H1 (cell line): Measurements from ENCODE around the gene MALSU1. TPM values are rescaled to one million over a fixed set of nuclear protein-coding genes. Genes with fewer than 3 reads are reported as not detected.

Experiments
- CTCF ChIA-PET: fragments of 300-600 bp; sonication (Branson Sonifier 250); formaldehyde crosslinking; loops from one replicate; lab custom pipeline; 2021; ENCODE audit not compliant: partially characterized antibody; lab: Charles Lee
- POLR2A ChIA-PET: fragments of 300-600 bp; sonication (Branson Sonifier 250); formaldehyde crosslinking; loops from one replicate; lab custom pipeline; 2021; ENCODE audit warnings: inconsistent platforms; ENCODE audit not compliant: partially characterized antibody; lab: Charles Lee
- DNase-seq, 2 experiments: peaks; one replicate each; pipeline versions ENCODE4 v3.0.0 to v3.0.0-alpha.2; 2010 to 2022; ENCODE audit warnings: low spot score in 2 of 2, low read depth in 1 of 2, mixed read lengths in 1 of 2
- FAIRE-seq: peaks from 2 replicates; lab custom pipeline; 2011; peaks lifted over from hg19 to GRCh38; lab: Jason Lieb, UNC
- H2AFZ ChIP-seq: 2 replicates; pipeline ENCODE4 v1.8.1; 2012; ENCODE audit warnings: low read length, inconsistent platforms
- H2AK5ac ChIP-seq: 2 replicates; pipeline ENCODE4 v1.6.1; 2013; ENCODE audit warnings: low read depth, low read length
- H2BK120ac ChIP-seq: replicated peaks from 2 replicates; pipeline ENCODE3; 2013; ENCODE audit warnings: low read depth, low read length, inconsistent platforms
- H2BK12ac ChIP-seq: 2 replicates; pipeline ENCODE4 v1.6.1; 2013; ENCODE audit warnings: low read depth, low read length
- H2BK15ac ChIP-seq: 2 replicates; pipeline ENCODE4 v1.6.1; 2013; ENCODE audit warnings: low read length
- H2BK20ac ChIP-seq: 2 replicates; pipeline ENCODE4 v1.6.1; 2013; ENCODE audit warnings: low read length
- H2BK5ac ChIP-seq: 2 replicates; pipeline ENCODE4 v1.6.1; 2013; ENCODE audit warnings: low read depth, low read length
- H3K14ac ChIP-seq: 2 replicates; pipeline ENCODE4 v1.6.1; 2013; ENCODE audit warnings: inconsistent platforms; ENCODE audit not compliant: insufficient read length
- H3K18ac ChIP-seq: 2 replicates; pipeline ENCODE4 v1.6.1; 2013; ENCODE audit warnings: low read length; ENCODE audit errors: extremely low read depth
- H3K23ac ChIP-seq: 2 replicates; pipeline ENCODE4 v1.6.1; 2013; ENCODE audit warnings: inconsistent platforms; ENCODE audit not compliant: insufficient read length
- H3K23me2 ChIP-seq: 2 replicates; pipeline ENCODE4 v1.6.1; 2013; ENCODE audit warnings: low read depth, low read length
- H3K27ac ChIP-seq: 2 replicates; pipeline ENCODE4 v1.6.1; 2011; ENCODE audit warnings: low read depth, low read length, inconsistent platforms
- H3K27me3 ChIP-seq, 4 experiments: replicated peaks in 1 of 4; 1 replicate in 1 of 4; 2 replicates in 3 of 4; pipeline versions ENCODE4 v1.6.1 to v1.8.1; 2011 to 2013; ENCODE audit warnings: low read length in 3 of 4, mild to moderate bottlenecking in 3 of 4, inconsistent platforms in 2 of 4, mixed read lengths in 2 of 4, moderate library complexity in 1 of 4; ENCODE audit not compliant: control insufficient read depth in 3 of 4, insufficient read depth in 3 of 4; ENCODE audit errors: extremely low read depth in 1 of 4
- H3K36me3 ChIP-seq, 4 experiments: 2 replicates each; pipeline versions ENCODE4 v1.6.1 to v1.8.1; 2011 to 2013; ENCODE audit warnings: mild to moderate bottlenecking in 4 of 4, low read length in 3 of 4, moderate library complexity in 2 of 4, control low read depth in 1 of 4, inconsistent platforms in 1 of 4; ENCODE audit not compliant: insufficient read depth in 4 of 4, control insufficient read depth in 2 of 4
- H3K4ac ChIP-seq: replicated peaks from 2 replicates; pipeline ENCODE3; 2013; ENCODE audit warnings: low read length, low read depth, mixed read lengths, inconsistent platforms; ENCODE audit not compliant: insufficient read length
- H3K4me1 ChIP-seq, 4 experiments: replicated peaks in 1 of 4; 1 replicate in 1 of 4; 2 replicates in 3 of 4; pipeline versions ENCODE4 v1.6.1 to v1.8.1; 2011 to 2013; ENCODE audit warnings: low read length in 3 of 4, inconsistent platforms in 2 of 4, mixed read lengths in 1 of 4; ENCODE audit not compliant: insufficient read depth in 4 of 4, control insufficient read depth in 3 of 4
- H3K4me2 ChIP-seq, 2 experiments: 2 replicates each; pipeline versions ENCODE4 v1.6.1 to v1.8.1; 2011 to 2013; ENCODE audit warnings: low read depth in 2 of 2, low read length in 2 of 2, control low read depth in 1 of 2, inconsistent platforms in 1 of 2, mild to moderate bottlenecking in 1 of 2; ENCODE audit not compliant: insufficient read depth in 1 of 2
- H3K4me3 ChIP-seq, 4 experiments: fragments of 200-600, 300-600 bp in 1 of 4; sonication (generic), shearing (Covaris generic), sonication (Bioruptor Twin) in 1 of 4; 2 replicates each; pipeline versions ENCODE4 v1.5.1 to v1.8.1; 2011 to 2016; ENCODE audit warnings: low read length in 4 of 4, low read depth in 3 of 4, control low read depth in 2 of 4, inconsistent platforms in 2 of 4, mild to moderate bottlenecking in 2 of 4, mixed read lengths in 1 of 4, moderate library complexity in 1 of 4; ENCODE audit not compliant: insufficient read depth in 2 of 4; ENCODE audit errors: extremely low read depth in 1 of 4
- H3K56ac ChIP-seq: replicated peaks from 2 replicates; pipeline ENCODE3; 2013; ENCODE audit warnings: low read depth, mild to moderate bottlenecking, mixed read lengths, low read length, inconsistent platforms; ENCODE audit not compliant: insufficient read length
- H3K79me1 ChIP-seq: 2 replicates; pipeline ENCODE4 v1.6.1; 2013; ENCODE audit warnings: low read depth, low read length, control low read depth
- H3K79me2 ChIP-seq, 2 experiments: 2 replicates each; pipeline versions ENCODE4 v1.6.1 to v1.8.1; 2012 to 2013; ENCODE audit warnings: low read length in 2 of 2, mild to moderate bottlenecking in 2 of 2, inconsistent platforms in 1 of 2; ENCODE audit not compliant: insufficient read depth in 2 of 2, control insufficient read depth in 1 of 2
- H3K9ac ChIP-seq, 4 experiments: replicated peaks in 1 of 4; 1 replicate in 1 of 4; 2 replicates in 3 of 4; pipeline versions ENCODE4 v1.6.1 to v1.8.1; 2011 to 2013; ENCODE audit warnings: low read depth in 3 of 4, low read length in 3 of 4, control low read depth in 2 of 4, mild to moderate bottlenecking in 2 of 4, moderate library complexity in 2 of 4, inconsistent platforms in 1 of 4; ENCODE audit errors: extremely low read depth in 1 of 4
- H3K9me3 ChIP-seq, 2 experiments: 2 replicates each; pipeline versions ENCODE4 v1.6.1 to v1.8.1; 2012 to 2013; ENCODE audit warnings: mild to moderate bottlenecking in 2 of 2, moderate library complexity in 2 of 2, control low read depth in 1 of 2, inconsistent platforms in 1 of 2, low read depth in 1 of 2, low read length in 1 of 2, mixed read lengths in 1 of 2; ENCODE audit not compliant: insufficient read depth in 2 of 2
- H4K20me1 ChIP-seq, 2 experiments: replicated peaks in 1 of 2; 2 replicates each; pipeline versions ENCODE3 to v1.8.1; 2011 to 2013; ENCODE audit warnings: inconsistent platforms in 2 of 2, low read length in 2 of 2, mild to moderate bottlenecking in 1 of 2; ENCODE audit not compliant: insufficient read depth in 2 of 2, control insufficient read depth in 1 of 2
- H4K5ac ChIP-seq: 2 replicates; pipeline ENCODE4 v1.6.1; 2013; ENCODE audit warnings: low read length, low read depth, mixed read lengths, inconsistent platforms; ENCODE audit not compliant: insufficient read length
- H4K8ac ChIP-seq: 2 replicates; pipeline ENCODE4 v1.8.0; 2013; ENCODE audit warnings: mild to moderate bottlenecking, moderate library complexity, low read length, inconsistent platforms; ENCODE audit not compliant: insufficient read depth; ENCODE audit errors: extremely low read depth
- H4K91ac ChIP-seq: replicated peaks from 2 replicates; pipeline ENCODE3; 2013; ENCODE audit warnings: low read length, mixed read lengths, inconsistent platforms; ENCODE audit not compliant: insufficient read length
- BRCA1 ChIP-seq: IDR thresholded peaks from 2 replicates; pipeline ENCODE4 v1.6.1; 2012; ENCODE audit warnings: low read depth, low read length, improper control_type of control experiment
- CHD2 ChIP-seq: IDR thresholded peaks from 2 replicates; pipeline ENCODE4 v1.6.1; 2012; ENCODE audit warnings: low read length, improper control_type of control experiment
- CREB1 ChIP-seq: IDR thresholded peaks from 2 replicates; pipeline ENCODE4 v1.6.1; 2012; ENCODE audit warnings: inconsistent platforms
- EP300 ChIP-seq, 2 experiments: IDR thresholded peaks; 1 replicate in 1 of 2; 2 replicates in 1 of 2; pipeline ENCODE4 v1.6.1; 2011 to 2012; ENCODE audit warnings: low read depth in 2 of 2, low read length in 2 of 2, mild to moderate bottlenecking in 2 of 2, borderline replicate concordance in 1 of 2, inconsistent platforms in 1 of 2, moderate library complexity in 1 of 2
- EZH2 ChIP-seq: fragments of 200-600 bp; sonication (generic); IDR thresholded peaks from 2 replicates; pipeline ENCODE4 v1.7.1; 2012; ENCODE audit warnings: low read depth, mild to moderate bottlenecking, moderate library complexity, low read length, inconsistent platforms; ENCODE audit not compliant: severe bottlenecking
- GABPA ChIP-seq: IDR thresholded peaks from 2 replicates; pipeline ENCODE4 v1.6.1; 2011; ENCODE audit warnings: mild to moderate bottlenecking, low read length, moderate library complexity, borderline replicate concordance; ENCODE audit not compliant: insufficient read depth
- GTF2F1 ChIP-seq: IDR thresholded peaks from 2 replicates; pipeline ENCODE4 v1.6.1; 2012; ENCODE audit warnings: low read depth, low read length, improper control_type of control experiment, borderline replicate concordance
- JUND ChIP-seq: IDR thresholded peaks from 2 replicates; pipeline ENCODE4 v1.6.1; 2011; ENCODE audit warnings: mild to moderate bottlenecking, improper control_type of control experiment, low read length
- RNF2 ChIP-seq: fragments of 200-900, 300-1000 bp; sonication (generic); IDR thresholded peaks from 2 replicates; pipeline ENCODE4 v1.7.1; 2016; ENCODE audit warnings: borderline replicate concordance, low read depth, mild to moderate bottlenecking, antibody characterized with exemption, low read length; ENCODE audit not compliant: poor library complexity, severe bottlenecking; ENCODE audit errors: missing control alignments
- SP1 ChIP-seq: IDR thresholded peaks from 2 replicates; pipeline ENCODE4 v1.6.1; 2011; ENCODE audit warnings: low read depth, low read length
- USF2 ChIP-seq: IDR thresholded peaks from 2 replicates; pipeline ENCODE4 v1.6.1; 2011; ENCODE audit warnings: low read length, improper control_type of control experiment
- ZNF274 ChIP-seq: IDR thresholded peaks from 2 replicates; pipeline ENCODE4 v1.7.0; 2012; ENCODE audit warnings: low read length, borderline replicate concordance; ENCODE audit errors: extremely low read depth
- WGBS, 2 experiments: shearing (Covaris generic) in 1 of 2; methylation state at CpG; one replicate each; pipeline versions ENCODE4 v1.1.6 to v1.1.7; 2013 to 2015; ENCODE audit warnings: low lambda C conversion rate in 2 of 2, mixed read lengths in 2 of 2, inconsistent platforms in 1 of 2, low coverage in 1 of 2, missing lambda C conversion rate in 1 of 2; ENCODE audit not compliant: insufficient replicate concordance in 2 of 2, insufficient coverage in 1 of 2, insufficient read length in 1 of 2; ENCODE audit errors: extremely low coverage in 1 of 2, missing lambda C conversion rate in 1 of 2; 5-methylcytosine and 5-hydroxymethylcytosine counted together
- polyA plus RNA-seq, 7 experiments: library from polyadenylated mRNA; depleted of rRNA in 3 of 7; stranded (reverse) in 5 of 7; unstranded in 2 of 7; fragments of >200 nt in 5 of 7; fragments of 200-250 nt in 2 of 7; gene quantifications; 1 replicate in 5 of 7; 2 replicates in 1 of 7; 4 replicates in 1 of 7; pipeline versions ENCODE4 v1.2.1 to v1.2.3, GENCODE V29; 2011 to 2013; ENCODE audit warnings: missing spikeins in 2 of 7, mixed read lengths in 2 of 7
- total RNA-seq: library from RNA; stranded (reverse); fragmentation: NEBNext Ultra II Directional; extraction: Animal tissue kit (Norgen Biotek cat#: 25700); gene quantifications from 2 replicates; pipeline ENCODE4 v1.2.1, GENCODE V29; 2021

Gene MALSU1
- total and polyA plus RNA-seq, 2 of the 8 experiments (the other 6 are each of a cell fraction or from before 2014, with no cell fraction given), result 73.5 to 84.0 TPM

- H3K27ac ChIP-seq, result no peak overlapping the region
- no peak overlapping the region for H3K18ac ChIP-seq
- no peaks in the 10 kb centered on the region for H3K27me3 ChIP-seq
- H3K23ac ChIP-seq, result peak overlapping the region; percentile 53
- no peak overlapping the region for H3K9ac ChIP-seq
- ChIA-PET POLR2A (interaction anchor here (1.3 kb wide), 1 partner anchor 15 kb away, joined by 3 read pairs; no protein-coding TSS in a partner anchor), CTCF (interaction anchor here (0.6 to 1.0 kb wide), 3 partner anchors 22 to 57 kb away, joined by 3 to 5 read pairs (median 3); no protein-coding TSS in a partner anchor)
- H3K56ac ChIP-seq, result no peak overlapping the region
- no peak overlapping the region for H3K4me3 ChIP-seq
- no peak overlapping the region for H2AK5ac ChIP-seq
- H3K36me3 ChIP-seq, result peaks cover 27 to 86% (median 62%) of the 10 kb centered on the region in 4 experiments
- H4K91ac ChIP-seq, result no peak overlapping the region
- no peak overlapping the region for H2AFZ ChIP-seq
- H2BK15ac ChIP-seq, result no peak overlapping the region
- H3K14ac ChIP-seq, result no peak overlapping the region
- H2BK20ac ChIP-seq, result no peak overlapping the region
- no peaks in the 10 kb centered on the region for H3K79me2 ChIP-seq
- no peak overlapping the region for H2BK12ac ChIP-seq
- H3K23me2 ChIP-seq, result no peaks in the 10 kb centered on the region
- TF ChIP-seq RNF2 (no peak), ZNF274 (no peak), SP1 (no peak), BRCA1 (no peak), USF2 (no peak), EP300 (IDR thresholded peaks at IDR 0.05; ENCODE audit: borderline replicate concordance in 1 of 2, low read depth in 2 of 2, low read length in 2 of 2) (no peak), GTF2F1 (no peak), CREB1 (no peak), JUND (no peak), GABPA (no peak), EZH2 (no peak), CHD2 (no peak)
- FAIRE-seq (no peak), DNase-seq (no peak)
- no peak overlapping the region for H4K8ac ChIP-seq
- H4K5ac ChIP-seq, result no peak overlapping the region
- H2BK5ac ChIP-seq, result no peak overlapping the region
- H3K9me3 ChIP-seq, result no peaks in the 10 kb centered on the region
- WGBS, 2 experiments, result 90% methylated on average over 6 of the region's 6 CpGs; no CpG with 5 or more reads in 1 of the 2 experiments
- no peak overlapping the region for H2BK120ac ChIP-seq
- no peak overlapping the region for H3K4ac ChIP-seq
- peaks cover 3% of the 10 kb centered on the region; the same call in 1 of the 2 replicates for H3K79me1 ChIP-seq
- H4K20me1 ChIP-seq, result peaks cover 0 to 3% of the 10 kb centered on the region in 2 experiments
- H3K4me2 ChIP-seq, result no peak overlapping the region
- H3K4me1 ChIP-seq, result no peaks in the 10 kb centered on the region
Observed at GRCh38 chr7:23335621-23336020, 36.5 kb downstream of the MALSU1 start.
